ENCODE results near the gene PRR5L. TPM values are rescaled to one million over a fixed set of nuclear protein-coding genes. Genes with fewer than 3 reads are reported as not detected.

The PRR5L gene
- total and polyA plus RNA-seq, 2 experiments from 2014 or later = 3.1 to 8.9 TPM

DNA sequence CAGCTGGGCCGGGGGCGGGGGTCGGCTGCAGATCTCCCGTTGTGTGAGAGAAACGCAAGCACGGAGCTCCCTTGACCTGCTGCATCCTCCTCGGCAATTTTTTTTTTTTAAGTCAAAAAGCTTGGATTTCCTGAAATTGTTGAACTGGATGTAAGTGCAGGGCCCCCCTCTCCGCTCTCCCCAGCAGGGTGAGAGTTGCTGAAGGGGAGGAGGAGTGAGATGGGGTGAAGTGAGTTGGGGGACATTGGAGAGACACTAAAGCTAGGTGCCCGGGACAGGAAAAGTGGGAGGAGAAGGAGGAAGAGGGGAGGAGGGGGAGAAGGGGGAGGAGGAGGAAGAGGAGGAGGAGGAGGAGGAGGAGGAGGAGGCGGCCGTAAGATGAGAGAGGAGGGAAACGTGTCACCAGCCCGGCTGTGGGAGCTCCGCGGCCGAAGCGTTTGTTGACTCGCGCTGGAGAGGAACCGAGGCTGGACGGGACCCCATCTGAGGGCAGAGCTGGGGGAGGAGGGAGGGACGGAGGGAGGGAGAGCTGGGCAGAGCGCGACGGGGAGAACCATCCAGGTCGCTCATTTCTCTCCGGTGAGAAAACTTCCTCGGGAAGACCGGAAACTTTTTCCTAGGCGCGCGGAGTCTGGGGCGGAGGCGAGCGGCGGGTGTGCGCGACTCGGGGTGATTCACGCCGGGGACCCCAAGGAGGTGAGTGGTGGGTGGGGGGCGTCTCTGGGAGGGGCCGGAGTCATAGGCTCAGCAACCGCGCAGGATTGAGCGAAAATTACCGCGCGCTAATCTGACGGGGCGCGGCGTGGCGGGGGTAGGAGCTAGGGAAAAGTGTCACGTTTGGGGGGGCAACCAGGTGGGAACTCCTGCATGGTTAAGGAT, 80.2 kb downstream of the PRR5L start:
- peak; percentile 75 for DNase-seq (ENCODE audit: low spot score)
- peak overlapping the region; percentile 95 for H3K4me3 Mint-ChIP-seq
- H3K27ac ChIP-seq (ENCODE audit: low read depth) = no peak overlapping the region

More for the DNA sequence above, 80.2 kb downstream of the PRR5L start:
- H3K27me3 ChIP-seq (ENCODE audit: insufficient read depth) = peaks cover 57% of the 10 kb centered on the region
- Mint-ChIP-seq H3K27me3 (ENCODE audit: insufficient read depth, low read depth, poor library complexity) (peaks cover 30% of the 10 kb centered on the region), H3K27ac (no peak overlapping the region), H3K4me1 (peaks cover 13% of the 10 kb centered on the region; the same call in 2 of the 3 replicates), H3K36me3 (ENCODE audit: low read depth) (no peaks in the 10 kb centered on the region), H3K9me3 (peaks cover 5% of the 10 kb centered on the region; the same call in 1 of the 3 replicates)
- H3K36me3 ChIP-seq (ENCODE audit: insufficient read depth) = no peaks in the 10 kb centered on the region
- TF ChIP-seq POLR2AphosphoS5 (IDR thresholded peaks at IDR 0.05; ENCODE audit: low read depth) = no peak
- TF ChIP-seq EZH2 (IDR thresholded peaks at IDR 0.05; ENCODE audit: low read depth, unreplicated experiment) = no peak
- TF ChIP-seq, protein P1, sequence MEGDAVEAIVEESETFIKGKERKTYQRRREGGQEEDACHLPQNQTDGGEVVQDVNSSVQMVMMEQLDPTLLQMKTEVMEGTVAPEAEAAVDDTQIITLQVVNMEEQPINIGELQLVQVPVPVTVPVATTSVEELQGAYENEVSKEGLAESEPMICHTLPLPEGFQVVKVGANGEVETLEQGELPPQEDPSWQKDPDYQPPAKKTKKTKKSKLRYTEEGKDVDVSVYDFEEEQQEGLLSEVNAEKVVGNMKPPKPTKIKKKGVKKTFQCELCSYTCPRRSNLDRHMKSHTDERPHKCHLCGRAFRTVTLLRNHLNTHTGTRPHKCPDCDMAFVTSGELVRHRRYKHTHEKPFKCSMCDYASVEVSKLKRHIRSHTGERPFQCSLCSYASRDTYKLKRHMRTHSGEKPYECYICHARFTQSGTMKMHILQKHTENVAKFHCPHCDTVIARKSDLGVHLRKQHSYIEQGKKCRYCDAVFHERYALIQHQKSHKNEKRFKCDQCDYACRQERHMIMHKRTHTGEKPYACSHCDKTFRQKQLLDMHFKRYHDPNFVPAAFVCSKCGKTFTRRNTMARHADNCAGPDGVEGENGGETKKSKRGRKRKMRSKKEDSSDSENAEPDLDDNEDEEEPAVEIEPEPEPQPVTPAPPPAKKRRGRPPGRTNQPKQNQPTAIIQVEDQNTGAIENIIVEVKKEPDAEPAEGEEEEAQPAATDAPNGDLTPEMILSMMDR (conservative IDR thresholded peaks at IDR 0.05; ENCODE audit: low read depth in 2 of 2) = no peak
- TF ChIP-seq, protein P2, sequence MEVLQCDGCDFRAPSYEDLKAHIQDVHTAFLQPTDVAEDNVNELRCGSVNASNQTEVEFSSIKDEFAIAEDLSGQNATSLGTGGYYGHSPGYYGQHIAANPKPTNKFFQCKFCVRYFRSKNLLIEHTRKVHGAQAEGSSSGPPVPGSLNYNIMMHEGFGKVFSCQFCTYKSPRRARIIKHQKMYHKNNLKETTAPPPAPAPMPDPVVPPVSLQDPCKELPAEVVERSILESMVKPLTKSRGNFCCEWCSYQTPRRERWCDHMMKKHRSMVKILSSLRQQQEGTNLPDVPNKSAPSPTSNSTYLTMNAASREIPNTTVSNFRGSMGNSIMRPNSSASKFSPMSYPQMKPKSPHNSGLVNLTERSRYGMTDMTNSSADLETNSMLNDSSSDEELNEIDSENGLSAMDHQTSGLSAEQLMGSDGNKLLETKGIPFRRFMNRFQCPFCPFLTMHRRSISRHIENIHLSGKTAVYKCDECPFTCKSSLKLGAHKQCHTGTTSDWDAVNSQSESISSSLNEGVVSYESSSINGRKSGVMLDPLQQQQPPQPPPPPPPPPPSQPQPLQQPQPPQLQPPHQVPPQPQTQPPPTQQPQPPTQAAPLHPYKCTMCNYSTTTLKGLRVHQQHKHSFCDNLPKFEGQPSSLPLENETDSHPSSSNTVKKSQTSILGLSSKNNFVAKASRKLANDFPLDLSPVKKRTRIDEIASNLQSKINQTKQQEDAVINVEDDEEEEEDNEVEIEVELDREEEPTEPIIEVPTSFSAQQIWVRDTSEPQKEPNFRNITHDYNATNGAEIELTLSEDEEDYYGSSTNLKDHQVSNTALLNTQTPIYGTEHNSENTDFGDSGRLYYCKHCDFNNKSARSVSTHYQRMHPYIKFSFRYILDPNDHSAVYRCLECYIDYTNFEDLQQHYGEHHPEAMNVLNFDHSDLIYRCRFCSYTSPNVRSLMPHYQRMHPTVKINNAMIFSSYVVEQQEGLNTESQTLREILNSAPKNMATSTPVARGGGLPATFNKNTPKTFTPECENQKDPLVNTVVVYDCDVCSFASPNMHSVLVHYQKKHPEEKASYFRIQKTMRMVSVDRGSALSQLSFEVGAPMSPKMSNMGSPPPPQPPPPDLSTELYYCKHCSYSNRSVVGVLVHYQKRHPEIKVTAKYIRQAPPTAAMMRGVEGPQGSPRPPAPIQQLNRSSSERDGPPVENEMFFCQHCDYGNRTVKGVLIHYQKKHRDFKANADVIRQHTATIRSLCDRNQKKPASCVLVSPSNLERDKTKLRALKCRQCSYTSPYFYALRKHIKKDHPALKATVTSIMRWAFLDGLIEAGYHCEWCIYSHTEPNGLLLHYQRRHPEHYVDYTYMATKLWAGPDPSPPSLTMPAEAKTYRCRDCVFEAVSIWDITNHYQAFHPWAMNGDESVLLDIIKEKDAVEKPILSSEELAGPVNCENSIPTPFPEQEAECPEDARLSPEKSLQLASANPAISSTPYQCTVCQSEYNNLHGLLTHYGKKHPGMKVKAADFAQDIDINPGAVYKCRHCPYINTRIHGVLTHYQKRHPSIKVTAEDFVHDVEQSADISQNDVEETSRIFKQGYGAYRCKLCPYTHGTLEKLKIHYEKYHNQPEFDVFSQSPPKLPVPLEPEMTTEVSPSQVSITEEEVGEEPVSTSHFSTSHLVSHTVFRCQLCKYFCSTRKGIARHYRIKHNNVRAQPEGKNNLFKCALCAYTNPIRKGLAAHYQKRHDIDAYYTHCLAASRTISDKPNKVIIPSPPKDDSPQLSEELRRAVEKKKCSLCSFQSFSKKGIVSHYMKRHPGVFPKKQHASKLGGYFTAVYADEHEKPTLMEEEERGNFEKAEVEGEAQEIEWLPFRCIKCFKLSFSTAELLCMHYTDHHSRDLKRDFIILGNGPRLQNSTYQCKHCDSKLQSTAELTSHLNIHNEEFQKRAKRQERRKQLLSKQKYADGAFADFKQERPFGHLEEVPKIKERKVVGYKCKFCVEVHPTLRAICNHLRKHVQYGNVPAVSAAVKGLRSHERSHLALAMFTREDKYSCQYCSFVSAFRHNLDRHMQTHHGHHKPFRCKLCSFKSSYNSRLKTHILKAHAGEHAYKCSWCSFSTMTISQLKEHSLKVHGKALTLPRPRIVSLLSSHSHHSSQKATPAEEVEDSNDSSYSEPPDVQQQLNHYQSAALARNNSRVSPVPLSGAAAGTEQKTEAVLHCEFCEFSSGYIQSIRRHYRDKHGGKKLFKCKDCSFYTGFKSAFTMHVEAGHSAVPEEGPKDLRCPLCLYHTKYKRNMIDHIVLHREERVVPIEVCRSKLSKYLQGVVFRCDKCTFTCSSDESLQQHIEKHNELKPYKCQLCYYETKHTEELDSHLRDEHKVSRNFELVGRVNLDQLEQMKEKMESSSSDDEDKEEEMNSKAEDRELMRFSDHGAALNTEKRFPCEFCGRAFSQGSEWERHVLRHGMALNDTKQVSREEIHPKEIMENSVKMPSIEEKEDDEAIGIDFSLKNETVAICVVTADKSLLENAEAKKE (CRISPR knock-in tag; IDR thresholded peaks at IDR 0.05) = no peak
- no peak for TF ChIP-seq NANOG (IDR thresholded peaks at IDR 0.05; ENCODE audit: borderline replicate concordance)
- no peak for TF ChIP-seq ZNF114 (CRISPR knock-in tag; IDR thresholded peaks at IDR 0.05)
- TF ChIP-seq, protein P3, sequence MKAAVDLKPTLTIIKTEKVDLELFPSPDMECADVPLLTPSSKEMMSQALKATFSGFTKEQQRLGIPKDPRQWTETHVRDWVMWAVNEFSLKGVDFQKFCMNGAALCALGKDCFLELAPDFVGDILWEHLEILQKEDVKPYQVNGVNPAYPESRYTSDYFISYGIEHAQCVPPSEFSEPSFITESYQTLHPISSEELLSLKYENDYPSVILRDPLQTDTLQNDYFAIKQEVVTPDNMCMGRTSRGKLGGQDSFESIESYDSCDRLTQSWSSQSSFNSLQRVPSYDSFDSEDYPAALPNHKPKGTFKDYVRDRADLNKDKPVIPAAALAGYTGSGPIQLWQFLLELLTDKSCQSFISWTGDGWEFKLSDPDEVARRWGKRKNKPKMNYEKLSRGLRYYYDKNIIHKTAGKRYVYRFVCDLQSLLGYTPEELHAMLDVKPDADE (IDR thresholded peaks at IDR 0.05) = no peak
- no peak for TF ChIP-seq JUNB (IDR thresholded peaks at IDR 0.05; ENCODE audit: unreplicated experiment)
- no peak for TF ChIP-seq CREB1 (CRISPR knock-in tag; IDR thresholded peaks at IDR 0.05; ENCODE audit: low read depth)
- no peak for TF ChIP-seq ZNF331 (CRISPR knock-in tag; IDR thresholded peaks at IDR 0.05; ENCODE audit: low read depth)
- TF ChIP-seq EZH2phosphoT487 (IDR thresholded peaks at IDR 0.05; ENCODE audit: unreplicated experiment) = no peak
- TF ChIP-seq, protein P4, sequence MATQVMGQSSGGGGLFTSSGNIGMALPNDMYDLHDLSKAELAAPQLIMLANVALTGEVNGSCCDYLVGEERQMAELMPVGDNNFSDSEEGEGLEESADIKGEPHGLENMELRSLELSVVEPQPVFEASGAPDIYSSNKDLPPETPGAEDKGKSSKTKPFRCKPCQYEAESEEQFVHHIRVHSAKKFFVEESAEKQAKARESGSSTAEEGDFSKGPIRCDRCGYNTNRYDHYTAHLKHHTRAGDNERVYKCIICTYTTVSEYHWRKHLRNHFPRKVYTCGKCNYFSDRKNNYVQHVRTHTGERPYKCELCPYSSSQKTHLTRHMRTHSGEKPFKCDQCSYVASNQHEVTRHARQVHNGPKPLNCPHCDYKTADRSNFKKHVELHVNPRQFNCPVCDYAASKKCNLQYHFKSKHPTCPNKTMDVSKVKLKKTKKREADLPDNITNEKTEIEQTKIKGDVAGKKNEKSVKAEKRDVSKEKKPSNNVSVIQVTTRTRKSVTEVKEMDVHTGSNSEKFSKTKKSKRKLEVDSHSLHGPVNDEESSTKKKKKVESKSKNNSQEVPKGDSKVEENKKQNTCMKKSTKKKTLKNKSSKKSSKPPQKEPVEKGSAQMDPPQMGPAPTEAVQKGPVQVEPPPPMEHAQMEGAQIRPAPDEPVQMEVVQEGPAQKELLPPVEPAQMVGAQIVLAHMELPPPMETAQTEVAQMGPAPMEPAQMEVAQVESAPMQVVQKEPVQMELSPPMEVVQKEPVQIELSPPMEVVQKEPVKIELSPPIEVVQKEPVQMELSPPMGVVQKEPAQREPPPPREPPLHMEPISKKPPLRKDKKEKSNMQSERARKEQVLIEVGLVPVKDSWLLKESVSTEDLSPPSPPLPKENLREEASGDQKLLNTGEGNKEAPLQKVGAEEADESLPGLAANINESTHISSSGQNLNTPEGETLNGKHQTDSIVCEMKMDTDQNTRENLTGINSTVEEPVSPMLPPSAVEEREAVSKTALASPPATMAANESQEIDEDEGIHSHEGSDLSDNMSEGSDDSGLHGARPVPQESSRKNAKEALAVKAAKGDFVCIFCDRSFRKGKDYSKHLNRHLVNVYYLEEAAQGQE (IDR thresholded peaks at IDR 0.05; ENCODE audit: unreplicated experiment) = no peak
- no peak for TF ChIP-seq STAT1 (IDR thresholded peaks at IDR 0.05; ENCODE audit: unreplicated experiment)
- peak overlapping the region; percentile 54 for H2AFZ ChIP-seq
- H3K9me2 ChIP-seq (ENCODE audit: insufficient read depth) = no peaks in the 10 kb centered on the region
- peaks cover 14% of the 10 kb centered on the region for H3K4me1 ChIP-seq (ENCODE audit: insufficient read depth)
- peak; percentile 62 for ATAC-seq
- no peaks in the 10 kb centered on the region for H3K79me2 ChIP-seq (replicated peaks; ENCODE audit: insufficient read depth)
- peak overlapping the region; percentile 59 for H3K4me3 ChIP-seq
- H3K4me2 ChIP-seq = peak overlapping the region; percentile 78
- no peaks in the 10 kb centered on the region for H3F3A ChIP-seq (replicated peaks; ENCODE audit: low read depth)
- no peaks in the 10 kb centered on the region for H4K20me1 ChIP-seq (replicated peaks; ENCODE audit: insufficient read depth)

All from GM23338 (cell line).